GM21737 (cell line): ENCODE data around the gene SSR2.

Source experiments
- ATAC-seq: cut with Tn5 transposase; IDR thresholded peaks from one replicate; pipeline ENCODE4 v1.9.1; 2021; ENCODE audit warnings: mild to moderate bottlenecking, moderate library complexity; ENCODE audit not compliant: unreplicated experiment

Gene SSR2

DNA sequence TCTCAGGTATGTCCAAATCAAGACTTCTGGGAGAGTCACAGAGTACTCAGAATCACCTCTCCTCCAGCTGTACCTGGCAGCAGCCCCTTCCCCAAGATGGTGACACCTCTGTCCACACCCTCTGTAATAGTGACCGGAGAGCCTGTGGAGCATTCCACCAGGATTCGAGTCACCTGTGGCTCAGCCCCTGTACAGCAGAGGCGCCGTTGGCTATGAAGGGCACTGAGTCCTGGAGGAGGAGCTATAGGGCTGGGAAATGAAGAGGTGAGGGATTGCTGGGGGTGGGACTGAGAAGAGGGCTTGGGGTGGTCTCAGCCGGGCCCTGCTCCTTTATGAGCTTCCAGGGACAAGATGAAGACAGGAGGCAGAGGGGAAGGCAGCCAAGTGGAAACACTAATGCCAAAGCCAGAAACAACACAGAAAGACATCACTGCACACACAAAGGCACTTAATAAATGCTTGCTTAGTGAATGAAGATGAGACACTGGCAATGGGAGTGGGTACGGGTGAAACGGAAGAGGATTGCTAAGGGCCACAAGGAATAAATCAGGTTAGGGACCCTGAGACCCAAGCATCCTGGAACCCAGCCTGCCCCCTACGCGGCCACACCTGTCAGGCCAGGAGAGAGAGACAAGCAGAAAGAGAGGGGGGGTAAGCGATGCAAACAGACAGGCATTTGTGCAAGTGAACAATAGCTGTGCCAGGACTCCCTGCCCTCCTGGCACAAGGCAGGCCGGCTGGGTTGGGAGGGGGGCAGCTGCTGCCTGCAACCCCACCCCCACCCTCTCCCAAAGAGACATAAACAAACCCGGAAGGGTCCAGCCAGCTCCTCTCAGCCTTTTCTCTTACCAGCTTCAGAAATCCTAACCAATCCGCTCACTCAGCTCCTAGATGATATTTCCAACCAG lies 46.3 kb downstream of the SSR2 start:
- ATAC-seq: no peak

DNA sequence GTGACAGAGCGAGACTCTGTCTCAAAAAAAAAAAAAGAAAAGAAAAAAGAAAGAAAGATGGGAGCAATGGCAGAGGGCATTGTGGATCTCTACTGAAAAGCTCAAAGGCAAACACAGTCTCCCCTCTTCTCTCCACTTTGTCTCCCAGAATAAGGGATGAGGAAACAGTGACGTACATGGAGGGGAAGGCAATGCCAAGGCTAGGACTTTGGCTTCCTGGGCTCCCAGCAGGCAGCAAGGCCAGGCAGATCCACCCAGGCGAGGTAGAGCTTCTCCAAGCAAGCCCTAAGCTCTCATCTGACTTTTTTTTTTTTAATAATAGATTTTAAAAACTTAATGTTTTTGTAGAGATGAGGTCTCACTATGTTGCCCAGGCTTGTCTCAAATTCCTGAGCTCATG lies 47.0 kb downstream of the SSR2 start:
- no peak for ATAC-seq

DNA sequence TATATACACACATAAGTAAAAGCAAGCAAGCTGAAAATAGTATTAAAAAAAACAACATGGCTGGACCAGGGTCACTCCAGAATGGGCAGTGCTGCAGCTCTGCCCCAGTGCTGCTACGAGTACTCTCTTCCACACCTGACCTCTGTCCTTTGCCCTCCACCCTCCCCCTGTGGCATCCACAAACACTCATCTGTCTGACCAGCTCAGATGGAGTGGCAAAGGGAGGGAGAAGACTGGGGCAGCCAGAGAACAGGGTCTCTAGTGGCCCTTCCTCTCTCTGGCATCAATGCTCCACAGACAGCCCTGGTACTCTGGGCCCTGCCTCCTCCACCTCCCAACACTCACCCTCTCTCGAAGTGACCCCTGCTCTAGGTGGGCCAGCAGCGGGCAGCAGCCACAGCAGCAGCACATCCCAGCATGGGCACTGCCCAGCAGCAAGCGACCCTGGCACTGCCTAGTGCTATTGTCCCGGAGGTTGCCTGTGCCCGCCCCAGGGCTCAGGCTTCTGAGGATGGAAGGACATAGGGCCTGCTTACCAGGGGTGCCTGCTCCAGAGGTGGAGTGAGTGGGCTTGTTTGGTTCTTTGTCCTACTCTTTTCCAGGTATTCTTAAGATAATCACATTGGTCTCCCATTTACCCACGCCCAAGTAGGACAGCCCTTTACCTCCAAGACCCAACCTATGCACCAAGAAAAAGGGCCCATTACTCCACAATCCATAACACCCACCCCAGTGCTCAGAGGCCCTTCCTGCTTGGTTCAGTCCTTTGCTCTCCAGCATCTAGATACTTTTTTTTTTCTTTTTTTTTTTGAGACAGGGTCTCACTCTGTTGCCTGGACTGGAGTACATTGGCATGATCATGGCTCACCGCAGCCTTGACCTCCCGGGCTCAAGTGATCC lies 48.6 kb downstream of the SSR2 start:
- ATAC-seq: no peak

DNA sequence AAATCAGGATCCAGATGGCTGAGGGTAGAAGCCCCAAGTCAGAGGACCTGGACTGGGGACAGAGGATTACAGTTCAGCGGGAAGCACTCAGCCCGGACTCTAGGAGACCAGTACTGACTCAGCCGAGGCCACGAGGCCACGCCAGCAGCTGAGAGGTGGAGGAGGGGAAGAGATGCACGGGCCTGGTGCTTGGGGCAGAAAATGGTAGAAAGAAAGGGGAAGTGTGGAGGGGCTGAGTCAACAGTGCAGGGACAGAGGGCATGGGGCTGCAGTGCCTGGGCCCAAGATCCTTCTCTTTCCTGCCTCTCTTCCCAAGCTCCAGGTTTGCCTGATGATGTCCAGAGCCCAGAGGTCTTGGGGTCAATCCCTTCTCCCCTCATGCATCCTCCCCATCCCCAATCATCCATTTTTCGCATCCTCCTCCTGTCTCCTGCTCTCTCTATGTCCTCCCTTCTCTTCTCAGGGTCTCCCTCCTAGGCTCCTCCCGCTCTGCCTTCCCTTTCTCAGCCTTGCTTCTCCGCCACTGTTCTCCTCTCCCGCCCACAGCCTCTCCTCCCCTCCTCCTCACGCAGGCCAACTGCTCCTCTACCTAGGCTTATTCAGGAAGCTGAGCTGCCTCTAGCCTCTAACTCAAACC lies 50.1 kb downstream of the SSR2 start:
- no peak for ATAC-seq

DNA sequence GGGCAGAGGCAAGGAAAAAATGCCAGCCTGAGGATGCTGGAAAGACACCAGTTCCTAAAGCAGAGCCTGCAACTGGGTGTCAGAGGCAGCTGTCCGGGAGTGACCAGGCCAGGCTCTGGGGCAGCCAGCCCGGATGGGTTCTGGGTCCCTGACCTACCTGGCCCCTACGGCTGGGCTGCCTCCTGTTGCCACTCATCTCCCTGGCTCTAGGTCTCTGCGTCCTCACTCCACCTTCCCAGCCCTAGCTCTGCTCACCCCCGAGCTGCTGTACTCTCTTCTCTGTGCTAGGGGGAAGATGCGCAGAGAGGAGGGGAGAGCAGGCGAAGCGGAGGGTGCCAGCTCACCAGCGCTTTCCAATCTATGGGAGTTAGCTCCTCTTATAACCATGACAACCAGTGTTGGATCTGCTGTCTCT lies 51.4 kb downstream of the SSR2 start:
- ATAC-seq: no peak

DNA sequence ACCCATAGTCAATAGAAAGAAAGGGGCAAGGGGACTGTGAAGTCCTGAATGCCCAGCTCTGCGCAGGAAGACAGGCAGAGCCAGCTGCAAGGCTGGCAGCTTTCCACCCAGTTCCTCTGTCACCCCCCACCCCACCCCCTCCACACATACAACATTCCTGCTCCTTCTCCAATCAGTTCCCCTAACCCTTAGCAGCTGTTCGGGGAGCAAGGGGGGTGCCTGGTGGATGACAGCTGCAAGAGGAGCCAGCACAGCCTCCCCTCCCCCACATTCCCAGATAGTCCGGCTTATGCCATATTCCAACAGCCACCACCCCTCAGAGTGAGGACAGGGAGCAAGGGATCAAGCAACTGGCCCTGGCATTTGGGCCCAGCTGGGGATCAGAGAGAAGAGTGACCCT lies 52.1 kb downstream of the SSR2 start:
- ATAC-seq: no peak

DNA sequence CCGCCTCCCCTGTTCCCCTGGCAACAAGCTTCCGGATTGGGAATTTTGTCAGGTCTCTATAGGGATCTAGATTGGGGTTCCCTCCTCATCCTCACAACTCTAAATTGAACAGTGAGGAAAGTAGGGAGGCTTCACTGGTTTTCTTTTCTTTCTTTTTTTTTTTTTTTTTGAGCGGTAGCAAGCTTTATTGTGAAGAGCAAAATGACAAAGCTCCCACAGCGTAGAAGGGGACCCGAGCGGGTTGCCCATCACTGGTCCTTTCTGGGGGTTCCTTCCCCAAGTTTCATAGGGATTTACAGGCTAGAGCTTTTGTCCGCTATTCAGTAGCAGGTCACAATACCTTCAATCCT lies 52.7 kb downstream of the SSR2 start:
- no peak for ATAC-seq

DNA sequence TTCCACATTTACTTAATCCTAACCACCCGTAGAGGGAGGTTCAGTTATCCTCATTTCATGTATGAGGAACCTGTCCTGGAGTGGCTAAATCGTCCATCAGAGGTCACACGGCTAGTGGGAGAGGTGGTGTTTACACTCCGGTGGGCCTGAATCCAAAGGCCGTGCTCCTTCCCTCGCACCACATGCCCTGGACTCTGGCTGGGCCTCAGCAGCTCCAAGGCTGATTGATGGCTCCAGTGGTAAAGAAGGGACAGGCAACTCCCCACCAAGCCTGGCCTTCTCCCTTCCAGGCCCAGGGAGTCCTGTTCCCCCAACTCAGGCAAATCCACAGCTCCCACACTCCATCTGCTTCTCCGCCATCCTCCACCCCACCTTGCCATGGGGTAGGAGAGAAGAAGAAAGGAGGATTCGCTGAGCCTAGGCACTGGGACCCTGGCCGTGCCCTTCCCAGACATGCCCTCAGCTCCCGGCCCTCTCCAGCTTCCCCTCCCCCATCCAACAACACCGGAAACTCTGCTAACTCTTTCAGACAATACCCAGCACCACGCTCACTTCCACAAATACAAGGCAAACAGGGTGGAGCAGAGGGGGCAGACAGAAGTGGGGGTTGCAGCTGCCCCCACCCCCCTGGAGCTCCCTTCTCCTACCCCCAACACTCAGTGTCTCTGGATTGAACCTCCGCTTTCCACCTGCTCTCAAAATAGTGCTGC lies 53.3 kb downstream of the SSR2 start:
- no peak for ATAC-seq

DNA sequence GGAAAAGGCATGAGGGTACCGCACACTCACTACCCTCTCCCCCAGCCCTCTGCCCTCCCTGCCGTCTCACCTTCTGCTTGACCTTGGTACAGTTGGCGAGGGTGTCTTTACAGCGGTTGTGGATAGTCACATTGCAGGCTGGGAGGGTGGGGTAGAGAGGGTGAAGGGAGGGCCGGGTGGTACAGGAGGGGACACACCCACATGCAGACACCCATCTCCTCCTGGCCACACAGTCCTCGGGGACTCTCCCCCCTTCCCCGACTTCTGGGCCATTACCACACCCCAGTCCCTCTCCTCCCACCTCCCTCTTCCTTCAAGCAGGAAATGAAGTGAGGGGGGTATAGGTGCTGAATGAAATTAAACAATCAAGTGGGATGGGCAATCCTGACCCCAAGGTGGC lies 54.0 kb downstream of the SSR2 start:
- ATAC-seq: no peak

DNA sequence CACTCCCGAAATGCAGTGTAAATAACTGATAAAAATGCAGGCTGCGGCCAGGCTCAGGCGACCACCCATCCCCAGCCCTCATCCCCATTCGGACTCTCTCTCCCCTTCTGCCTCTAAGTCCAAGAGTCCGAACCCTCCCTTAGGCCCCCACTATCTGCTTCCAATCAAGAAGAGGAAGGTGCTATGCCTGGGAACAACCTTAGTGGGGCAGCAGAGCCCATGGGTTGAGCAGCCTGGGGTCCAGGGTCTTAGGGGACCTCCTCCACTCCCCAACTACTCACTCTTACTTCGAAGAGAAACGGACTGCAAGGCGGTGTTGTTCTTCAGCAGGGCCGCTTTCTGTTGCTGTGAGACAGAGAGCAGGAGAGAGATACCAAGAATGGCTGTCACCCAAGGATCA lies 54.6 kb downstream of the SSR2 start:
- no peak for ATAC-seq

DNA sequence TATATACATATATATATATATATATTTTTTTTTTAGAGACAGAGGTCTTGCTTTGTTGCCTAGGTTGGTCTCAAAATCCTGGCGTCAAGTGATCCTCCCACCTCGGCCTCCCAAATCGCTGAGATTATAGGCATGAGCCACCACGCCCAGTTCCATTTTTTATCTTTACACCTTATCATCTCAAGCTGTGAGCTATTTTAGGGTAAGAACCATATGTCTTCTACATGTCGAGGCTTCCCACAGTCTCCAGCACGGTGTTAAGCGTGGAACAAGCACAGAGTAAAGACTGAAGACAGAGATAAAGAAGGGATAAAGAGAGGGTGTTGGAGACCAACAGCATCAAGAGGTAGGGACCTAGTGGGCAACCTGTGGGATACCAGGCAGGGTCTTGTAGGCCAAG lies 56.6 kb downstream of the SSR2 start:
- ATAC-seq: no peak

DNA sequence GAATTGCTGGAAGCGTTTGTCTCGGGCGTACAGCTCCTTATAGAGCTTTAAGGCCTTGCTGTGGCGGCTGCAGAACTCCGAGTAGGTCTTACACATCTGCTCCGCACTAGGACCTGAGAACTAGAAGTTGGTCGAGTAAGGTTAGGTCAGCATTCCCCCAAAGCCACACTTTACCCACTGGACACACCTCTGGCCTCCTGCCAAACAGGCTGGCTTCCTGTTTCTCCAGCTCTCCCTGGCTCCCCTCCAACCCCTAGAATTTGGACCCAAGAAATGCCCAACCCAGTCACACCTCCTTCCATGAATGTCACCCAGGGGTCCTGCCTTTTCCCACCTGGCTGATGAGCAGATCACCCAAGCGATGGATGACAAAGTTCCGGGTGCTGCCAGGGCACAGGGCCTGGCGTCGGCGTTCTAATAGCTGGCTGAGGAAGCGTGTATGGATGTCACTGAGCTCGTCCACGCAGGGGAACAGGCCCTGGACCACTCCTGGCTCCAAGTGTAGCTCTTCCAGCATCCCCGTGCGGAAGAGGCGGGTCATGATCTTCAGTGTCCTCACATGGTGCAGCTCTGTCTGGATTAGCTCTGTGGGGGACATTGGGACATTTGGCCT lies 58.0 kb downstream of the SSR2 start:
- no peak for ATAC-seq

DNA sequence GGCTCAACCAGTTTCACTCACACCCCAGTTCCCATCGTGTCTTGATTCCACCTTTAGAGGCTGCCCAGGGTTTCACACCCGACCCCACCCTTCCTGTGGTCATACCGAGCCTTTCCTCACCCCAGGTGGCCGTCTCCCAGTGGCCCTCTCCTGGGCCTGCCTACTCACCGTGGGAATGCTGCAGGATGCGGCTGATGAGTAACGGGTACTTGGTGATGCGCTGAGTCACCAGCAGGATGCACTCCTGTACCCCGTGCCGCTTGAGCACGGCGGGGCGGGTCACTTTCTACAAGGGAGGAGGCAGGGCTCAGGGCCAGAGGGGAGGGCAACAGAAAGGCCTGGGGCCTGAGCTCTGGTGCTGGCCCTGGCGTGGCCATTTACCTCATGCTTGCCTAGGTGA lies 58.8 kb downstream of the SSR2 start:
- no peak for ATAC-seq

DNA sequence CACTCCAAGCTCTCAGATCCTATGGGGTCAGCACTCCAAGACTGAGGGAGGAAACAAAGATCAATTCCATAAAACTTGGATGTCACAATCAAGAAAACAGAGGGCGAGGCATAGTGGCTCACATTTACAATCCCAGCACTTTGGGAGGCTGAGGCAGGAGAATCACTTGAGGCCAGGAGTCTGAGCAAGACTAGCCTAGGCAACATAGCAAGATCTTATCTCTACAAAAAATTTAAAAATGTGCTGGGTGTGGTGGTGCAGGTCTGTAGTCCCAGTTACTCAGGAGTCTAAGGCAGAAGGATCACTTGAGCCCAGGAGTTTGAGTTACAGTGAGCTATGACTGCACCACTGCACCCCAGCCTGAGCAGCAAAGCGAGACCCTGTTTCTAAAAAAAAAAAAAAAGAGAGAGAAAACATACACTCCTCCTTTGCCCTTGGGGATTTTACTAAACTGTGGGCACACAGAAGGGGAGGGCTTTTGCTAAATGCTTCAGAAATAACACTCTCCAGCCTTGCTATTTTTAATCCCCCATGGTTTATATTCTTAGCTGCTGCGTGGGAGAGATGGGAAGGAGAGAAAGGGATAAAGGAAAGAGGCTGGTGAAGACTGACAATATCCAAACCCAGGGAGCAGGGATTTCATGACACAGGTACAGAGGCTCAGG lies 60.5 kb downstream of the SSR2 start:
- ATAC-seq: no peak
